OCI-LY7 (cell line): ENCODE results near the gene LBP.

Experiments used
- CTCF ChIP-seq: fragments of 200-600 bp; sonication (generic); conservative IDR thresholded peaks from 2 replicates; pipeline ENCODE4 v1.5.1; 2014; ENCODE audit warnings: mild to moderate bottlenecking, antibody characterized with exemption, low read length, moderate library complexity, mixed read lengths
- EZH2phosphoT487 ChIP-seq: fragments of 200-600 bp; sonication (generic); IDR thresholded peaks from 2 replicates; pipeline ENCODE4 v1.6.1; 2018; ENCODE audit warnings: low read depth, borderline replicate concordance, mild to moderate bottlenecking, mixed run types, antibody characterized with exemption, low read length, moderate library complexity, mixed read lengths

- TF ChIP-seq CTCF (no peak), EZH2phosphoT487 (no peak)
Measured at GRCh38 chr20:38320221-38320620, 26.1 kb upstream of the LBP start.
